T1000 (cell line): ENCODE measurements around the gene TJP1.
"Not testable (repeated sequence)": the region's sequence is repeated elsewhere in the genome, so short reads cannot be mapped to it uniquely, and the experiment has no call there.

Source experiments
- DNase-seq: peaks from one replicate; lab custom pipeline; 2025; ENCODE audit warnings: mixed read lengths; lab: John Stamatoyannopoulos, UW

TJP1 gene

GRCh38 chr15:29753506-29753905 lies 68.8 kb downstream of the TJP1 start:
- DNase-seq = no peak

- DNase-seq = no peak
Observed at GRCh38 chr15:29750754-29751153, 71.5 kb downstream of the TJP1 start.

GRCh38 chr15:29749365-29750086 lies 72.7 kb downstream of the TJP1 start:
- no peak for DNase-seq

- DNase-seq = no peak
Observed at GRCh38 chr15:29747837-29748417, 74.3 kb downstream of the TJP1 start.

GRCh38 chr15:29743475-29743874 lies 78.8 kb downstream of the TJP1 start:
- DNase-seq = no peak

GRCh38 chr15:29740692-29741311 lies 81.5 kb downstream of the TJP1 start:
- no peak for DNase-seq

GRCh38 chr15:29736744-29737020 lies 85.6 kb downstream of the TJP1 start:
- DNase-seq = no peak

GRCh38 chr15:29736012-29736743 lies 86.1 kb downstream of the TJP1 start:
- no peak for DNase-seq

- DNase-seq = no peak
Observed at GRCh38 chr15:29734917-29735572, 87.2 kb downstream of the TJP1 start.

GRCh38 chr15:29731865-29732264 lies 90.4 kb downstream of the TJP1 start:
- no peak for DNase-seq

- not testable (repeated sequence) for DNase-seq
Observed at GRCh38 chr15:29730471-29730870, 91.8 kb downstream of the TJP1 start.

GRCh38 chr15:29728418-29728817 lies 93.8 kb downstream of the TJP1 start:
- DNase-seq = no peak

- DNase-seq = no peak
Observed at GRCh38 chr15:29727871-29728270, 94.4 kb downstream of the TJP1 start.

GRCh38 chr15:29726553-29726952 lies 95.7 kb downstream of the TJP1 start:
- DNase-seq = no peak

- DNase-seq = no peak
Observed at GRCh38 chr15:29724026-29724425, 98.2 kb downstream of the TJP1 start.

GRCh38 chr15:29713784-29714183 lies 108.5 kb downstream of the TJP1 start:
- no peak for DNase-seq

GRCh38 chr15:29712149-29712885 lies 110.0 kb downstream of the TJP1 start:
- DNase-seq = no peak

- DNase-seq = no peak
Observed at GRCh38 chr15:29711531-29711930, 110.7 kb downstream of the TJP1 start.

- no peak for DNase-seq
Observed at GRCh38 chr15:29708519-29708918, 113.7 kb downstream of the TJP1 start.

GRCh38 chr15:29704950-29705597 lies 117.2 kb downstream of the TJP1 start:
- no peak for DNase-seq

- DNase-seq = no peak
Observed at GRCh38 chr15:29701151-29701550, 121.1 kb downstream of the TJP1 start.
